ENCODE data around the gene LHFPL2.
"Not testable (repeated sequence)": the region's sequence is repeated elsewhere in the genome, so short reads cannot be mapped to it uniquely, and the experiment has no call there.

Gene LHFPL2

GRCh38 chr5:78620119-78620518, 28.5 kb downstream of the LHFPL2 start:
- DNase-seq (ENCODE audit: low read depth in 2 of 2): not testable (repeated sequence)

GRCh38 chr5:78618303-78618702, 30.3 kb downstream of the LHFPL2 start:
- no peak for DNase-seq (ENCODE audit: low read depth in 2 of 2)

DNA sequence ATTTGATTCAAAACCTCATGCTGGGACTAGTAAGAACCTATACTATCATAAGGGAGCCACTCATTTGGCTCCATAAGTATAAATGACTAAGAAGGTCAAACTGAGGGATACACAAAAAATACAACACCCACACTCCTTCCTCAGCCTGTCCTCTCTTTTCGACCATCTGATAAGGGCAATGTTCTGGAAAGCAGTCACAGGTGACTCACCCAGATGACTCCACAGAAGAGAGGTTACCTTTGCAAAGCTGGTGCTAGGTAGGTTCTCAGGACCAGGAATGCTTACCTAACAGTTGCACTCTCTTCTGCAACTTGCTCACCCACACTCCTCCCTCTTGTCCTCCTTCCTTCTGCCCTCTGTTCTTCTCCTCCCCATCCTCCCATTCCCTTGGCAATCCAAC, 32.9 kb downstream of the LHFPL2 start:
- DNase-seq (ENCODE audit: low read depth in 2 of 2): no peak

GRCh38 chr5:78614816-78615215, 33.8 kb downstream of the LHFPL2 start:
- DNase-seq (ENCODE audit: low read depth in 2 of 2): no peak

- no peak for DNase-seq (ENCODE audit: low read depth in 2 of 2)
Observed at GRCh38 chr5:78613756-78614155, 34.8 kb downstream of the LHFPL2 start.

DNA sequence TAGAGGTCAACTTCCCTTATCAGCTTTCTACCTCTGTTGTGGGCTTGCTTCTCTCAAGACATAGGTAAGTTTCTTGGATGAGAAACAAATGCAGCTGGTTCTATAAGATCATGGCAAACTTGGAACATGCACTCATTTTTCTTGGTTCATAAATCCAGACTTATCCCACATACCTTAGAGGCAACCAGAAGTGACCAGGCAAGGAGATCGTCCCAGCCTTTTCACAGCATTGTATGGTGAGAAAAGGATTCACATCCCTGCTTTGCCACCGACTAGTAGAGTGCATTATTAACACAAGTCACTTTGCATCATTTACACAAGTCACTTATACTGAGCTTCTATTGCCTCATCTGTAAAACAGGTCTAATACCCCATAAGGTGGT, 35.4 kb downstream of the LHFPL2 start:
- no peak for DNase-seq (ENCODE audit: low read depth in 2 of 2)

DNA sequence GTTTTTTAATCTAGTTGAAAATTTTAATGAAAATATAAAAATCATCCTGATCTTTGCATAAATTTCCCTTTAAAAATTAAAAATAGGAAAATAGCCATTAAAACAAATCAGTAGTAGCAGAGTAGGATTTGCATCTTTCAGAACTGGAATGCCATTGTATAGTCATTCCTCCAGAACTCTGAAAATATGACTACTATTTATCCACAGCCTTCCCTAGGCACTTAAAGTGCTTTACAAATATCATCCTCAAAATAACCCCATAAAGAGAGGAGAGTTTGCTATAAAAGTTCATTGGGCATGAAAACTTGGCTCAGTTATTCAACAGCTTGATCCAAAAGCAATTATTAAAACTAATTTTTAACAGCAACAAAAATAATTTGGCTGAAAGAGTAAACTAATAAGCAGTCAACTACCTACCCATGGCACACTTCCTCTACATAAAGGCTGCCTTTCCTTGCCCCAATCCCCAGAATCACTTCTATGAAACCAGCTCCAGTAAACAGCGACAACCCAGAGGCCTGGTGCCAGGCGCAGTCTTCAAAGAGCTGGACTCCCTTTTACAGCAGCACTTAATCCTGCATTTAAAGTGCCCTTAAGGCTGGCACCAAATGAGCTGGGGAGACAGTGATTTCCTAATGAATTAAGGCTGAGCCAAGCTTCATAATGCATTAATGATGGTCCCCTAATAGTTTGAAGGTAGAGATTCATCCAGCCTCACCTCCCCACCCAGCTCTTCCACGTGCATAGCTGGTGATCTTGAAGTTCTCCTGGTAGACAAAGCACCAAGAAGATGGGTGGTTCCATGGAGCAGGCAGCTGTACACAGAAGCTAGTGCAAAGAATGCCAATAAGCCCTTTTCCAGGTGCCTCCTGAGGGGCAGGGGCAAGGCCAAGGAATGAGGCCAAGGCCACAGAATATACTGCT, 36.1 kb downstream of the LHFPL2 start:
- no peak for DNase-seq (ENCODE audit: low read depth in 2 of 2)

DNA sequence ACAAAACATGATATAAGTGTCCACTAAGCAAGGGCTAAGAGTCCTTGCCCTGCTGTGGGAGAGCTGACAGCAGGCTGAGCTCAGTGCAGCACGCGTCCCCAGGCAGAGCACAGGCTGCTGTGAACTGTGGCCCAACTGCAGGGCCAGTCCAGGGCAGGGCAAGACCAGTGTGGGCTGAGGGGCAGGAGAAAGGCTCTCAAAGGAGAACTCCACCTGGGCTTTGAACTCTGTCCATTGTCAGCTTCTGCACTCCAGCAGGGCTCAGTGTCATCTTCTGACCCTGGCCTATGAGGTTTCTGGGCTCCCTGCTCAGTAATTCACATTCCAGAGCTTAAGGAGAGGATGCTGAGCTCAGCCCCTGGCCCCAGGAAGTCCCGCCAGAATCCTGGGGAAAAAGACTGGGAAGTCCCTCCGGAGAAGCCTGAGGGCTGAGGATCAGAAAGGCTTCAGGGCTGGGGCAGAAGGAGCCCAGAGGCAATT, 37.4 kb downstream of the LHFPL2 start:
- DNase-seq (ENCODE audit: low read depth in 2 of 2): no peak

GRCh38 chr5:78610636-78611035, 37.9 kb downstream of the LHFPL2 start:
- no peak for DNase-seq (ENCODE audit: low read depth in 2 of 2)

- no peak for DNase-seq (ENCODE audit: low read depth in 2 of 2)
Observed at GRCh38 chr5:78610163-78610583, 38.4 kb downstream of the LHFPL2 start.

DNA sequence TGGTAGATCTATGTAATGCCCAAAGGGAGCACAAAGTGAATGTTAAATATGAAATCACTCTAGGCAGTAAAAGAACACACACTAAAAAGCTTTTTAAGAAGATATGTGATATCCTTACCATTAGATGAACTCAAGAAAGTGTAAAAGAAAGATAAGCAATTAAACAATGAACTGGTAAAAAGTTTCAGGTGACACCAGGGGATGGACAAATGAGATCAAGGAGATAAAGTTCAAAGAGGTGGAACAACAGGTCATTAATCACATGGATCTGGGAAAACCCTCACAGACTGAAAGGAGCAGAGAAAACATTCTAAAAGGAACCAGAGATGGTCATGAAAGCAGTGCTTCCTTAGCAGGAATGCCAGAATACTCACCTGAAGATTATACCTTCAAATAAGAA, 40.7 kb downstream of the LHFPL2 start:
- no peak for DNase-seq (ENCODE audit: low read depth in 2 of 2)

- no peak for DNase-seq (ENCODE audit: low read depth in 2 of 2)
Observed at GRCh38 chr5:78606241-78606640, 42.3 kb downstream of the LHFPL2 start.

- no peak for DNase-seq (ENCODE audit: low read depth in 2 of 2)
Observed at GRCh38 chr5:78605611-78606010, 43.0 kb downstream of the LHFPL2 start.

DNA sequence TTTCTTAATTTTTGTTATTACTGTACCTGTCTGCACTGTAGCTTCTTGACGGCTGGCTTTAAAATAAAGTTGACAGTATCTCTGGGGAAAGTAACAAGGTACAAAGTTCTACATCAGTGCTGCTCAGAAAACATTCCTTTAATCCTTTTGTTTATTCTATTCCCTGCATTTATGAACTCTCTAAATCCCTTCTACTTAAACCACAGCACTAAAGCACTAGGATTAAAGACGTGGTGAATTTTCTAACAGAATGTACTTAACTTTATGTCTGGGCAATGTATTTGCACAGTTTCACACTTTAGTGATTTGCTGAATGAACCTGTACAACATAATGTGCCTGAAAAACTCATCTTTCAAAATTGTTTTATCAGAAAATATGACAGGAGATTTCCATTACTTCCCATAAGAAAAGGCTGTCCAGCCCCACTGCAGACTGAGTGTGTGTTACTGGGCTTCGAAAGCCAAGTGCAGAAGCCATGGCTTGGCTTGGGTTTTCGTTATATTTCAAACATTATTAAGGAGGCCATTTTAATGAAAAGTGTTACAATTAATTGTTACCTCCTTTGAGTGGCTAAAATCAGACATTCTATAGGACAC, 43.8 kb downstream of the LHFPL2 start:
- no peak for DNase-seq (ENCODE audit: low read depth in 2 of 2)

DNA sequence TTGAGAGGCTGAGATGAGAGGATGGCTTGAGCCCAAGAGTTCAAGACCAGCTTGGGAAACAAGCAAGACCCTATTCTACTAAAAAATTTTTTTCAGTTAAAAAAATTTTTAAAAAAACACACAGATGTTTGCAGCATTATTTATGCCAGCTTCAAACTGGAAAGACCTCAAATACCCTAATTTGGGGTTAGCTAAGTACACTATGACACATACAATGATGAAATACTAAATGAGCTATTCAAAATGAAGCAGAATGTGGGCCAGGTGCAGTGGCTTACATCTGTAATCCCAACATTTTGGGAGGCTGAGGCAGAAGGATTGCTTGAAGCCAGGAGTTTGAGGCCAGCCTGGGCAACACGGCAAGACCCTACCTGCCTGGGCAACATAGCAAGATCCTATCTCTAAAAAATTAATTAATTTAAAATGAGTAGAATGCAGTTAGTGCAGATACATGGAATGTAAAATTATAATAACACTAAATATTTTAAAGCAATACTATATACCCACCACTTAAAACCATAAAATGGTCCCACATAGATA, 44.9 kb downstream of the LHFPL2 start:
- no peak for DNase-seq (ENCODE audit: low read depth in 2 of 2)

GRCh38 chr5:78602400-78602799, 46.2 kb downstream of the LHFPL2 start:
- no peak for DNase-seq (ENCODE audit: low read depth in 2 of 2)

DNA sequence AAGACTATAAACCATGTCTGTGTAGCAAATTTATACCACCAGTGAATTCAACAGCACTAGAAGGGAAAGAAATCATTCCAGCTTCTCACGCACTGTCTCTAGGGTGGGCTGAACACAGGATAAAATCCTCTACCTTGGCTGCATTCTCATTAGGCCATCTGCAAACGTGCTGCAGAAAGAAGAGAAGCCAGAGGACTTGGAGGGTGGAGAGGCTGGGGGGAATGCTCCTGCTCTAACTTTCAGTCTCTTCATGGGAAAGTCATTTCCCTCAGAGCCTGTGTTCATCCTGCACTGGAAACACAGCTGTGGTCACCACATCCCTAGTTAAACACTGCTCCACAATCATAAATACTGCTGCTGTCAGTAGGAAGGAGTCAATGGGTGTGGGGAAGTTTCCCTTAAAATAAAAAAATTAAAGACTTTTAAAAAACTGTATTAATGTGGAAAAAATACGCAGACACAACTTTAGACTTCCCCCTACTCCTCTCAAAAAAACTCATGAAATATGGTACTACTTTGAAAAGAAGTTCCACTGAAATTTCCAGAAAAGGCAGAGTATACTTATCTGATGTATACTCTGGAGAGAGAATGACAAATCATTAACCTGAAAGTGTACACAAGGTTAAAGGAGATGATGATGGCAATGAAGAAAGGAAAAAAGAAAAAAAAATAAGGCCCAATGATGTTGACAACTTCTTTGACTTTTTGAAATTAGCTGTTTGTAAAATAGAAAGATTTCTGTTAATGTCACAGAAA, 46.8 kb downstream of the LHFPL2 start:
- no peak for DNase-seq (ENCODE audit: low read depth in 2 of 2)

DNA sequence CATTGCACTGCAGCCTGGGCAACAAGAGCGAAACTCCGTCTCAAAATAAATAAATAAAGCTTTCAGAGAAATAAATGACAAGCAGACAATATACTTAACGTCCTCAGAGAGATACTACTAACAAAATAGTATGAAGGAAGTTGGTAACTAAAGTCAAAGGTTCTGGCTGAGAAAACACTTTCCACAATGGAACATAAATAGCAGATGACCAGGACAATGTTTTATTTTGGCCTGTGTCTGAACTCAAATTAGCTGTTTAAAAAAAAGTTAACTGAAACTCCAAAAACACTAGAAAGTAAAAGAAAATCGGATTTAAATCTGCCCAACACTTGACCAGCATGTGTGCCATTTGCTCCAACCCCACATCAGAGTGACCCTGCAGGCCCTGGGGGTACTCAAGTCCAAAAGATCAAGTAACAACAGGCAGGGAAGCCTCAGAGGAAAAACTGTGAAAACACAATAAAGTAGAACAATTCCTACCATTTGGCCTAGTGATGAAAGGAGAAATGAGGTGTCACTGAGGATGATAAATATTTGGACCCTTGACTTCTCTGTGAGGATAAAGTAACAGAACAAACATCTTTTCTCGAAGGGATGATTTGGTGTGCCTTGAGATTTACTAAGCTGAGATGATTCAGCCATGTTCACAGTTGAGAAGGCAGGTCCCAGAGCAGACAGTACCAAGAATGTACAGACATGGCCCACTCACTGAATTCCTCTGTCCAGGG, 47.7 kb downstream of the LHFPL2 start:
- no peak for DNase-seq (ENCODE audit: low read depth in 2 of 2)

DNA sequence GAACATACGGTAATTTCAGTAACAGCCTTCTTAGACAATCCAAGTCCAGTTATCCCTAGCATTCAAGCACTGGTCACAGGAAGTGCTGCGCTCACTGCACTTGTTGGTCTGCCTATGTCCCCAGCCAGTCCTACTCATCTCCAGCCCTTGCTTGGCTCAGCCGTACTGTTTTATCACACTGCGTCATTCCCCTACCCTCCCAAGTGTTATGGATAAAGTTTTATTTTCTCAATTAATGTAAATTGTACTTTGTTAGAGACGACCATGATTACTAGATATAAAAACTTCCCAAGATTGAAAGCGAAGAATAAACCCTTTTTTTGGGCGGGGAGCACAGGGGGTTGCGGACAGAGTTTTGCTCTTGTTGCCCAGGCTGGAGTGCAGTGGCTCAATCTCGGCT, 49.6 kb downstream of the LHFPL2 start:
- DNase-seq (ENCODE audit: low read depth in 2 of 2): no peak

- no peak for DNase-seq (ENCODE audit: low read depth in 2 of 2)
Observed at GRCh38 chr5:78597974-78598371, 50.6 kb downstream of the LHFPL2 start.

All from stimulated activated CD4-positive, alpha-beta T cell treated with anti-CD3 and anti-CD28 coated beads, Interleukin-4, amount 100 ng/mL, for 48 hours (primary cell).